Stimulated activated CD8-positive, alpha-beta memory T cell treated with anti-CD3 and anti-CD28 coated beads, Interleukin-12 subunit alpha, Interleukin-12 subunit beta, amount 100 ng/mL, for 24 hours (primary cell): ENCODE measurements around the gene HEPHL1.
"Not testable (repeated sequence)": the region's sequence is repeated elsewhere in the genome, so short reads cannot be mapped to it uniquely, and the experiment has no call there.

Experiments used
- DNase-seq: peaks from one replicate; pipeline ENCODE4 v3.0.0-alpha.2; 2020; ENCODE audit errors: extremely low read depth

The HEPHL1 gene

DNA sequence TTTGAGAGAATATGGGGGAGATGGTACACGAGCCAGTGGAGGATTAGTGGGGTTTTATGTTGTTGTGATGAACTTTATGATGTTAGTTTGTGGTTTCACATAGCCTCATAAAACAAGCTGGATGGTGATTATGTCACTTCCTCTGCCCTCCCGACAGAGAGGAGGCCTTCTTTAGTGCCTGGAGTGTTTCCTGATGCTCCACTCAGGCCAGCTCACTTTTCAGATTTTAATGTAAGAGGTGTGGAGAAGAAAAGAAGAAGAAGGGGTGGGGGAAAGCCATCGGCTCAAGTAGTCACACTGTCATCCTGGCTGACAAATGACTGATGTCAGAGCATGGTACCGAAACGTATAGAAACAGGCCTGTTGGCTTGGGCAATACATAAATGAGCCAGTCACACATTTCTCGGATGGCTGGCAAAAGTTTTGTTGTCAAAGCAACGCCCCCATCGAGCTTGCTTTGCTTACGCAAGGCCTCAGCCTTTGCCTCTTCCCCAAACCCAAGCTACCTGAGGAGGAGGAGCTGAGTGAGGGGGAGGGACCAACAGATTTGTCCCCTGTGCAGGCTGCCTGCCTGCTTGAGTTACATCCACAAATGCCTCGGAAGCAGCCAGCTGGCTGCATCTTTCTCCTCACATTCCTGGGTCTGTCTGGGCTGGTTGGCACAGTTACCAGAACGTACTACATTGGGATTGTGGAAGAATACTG lies at the start of gene HEPHL1:
HEPHL1 (plus strand) TSS at position 578 of the 705 bp plus-strand sequence; CDS start at position 593, 15 bp downstream.
- no peak for DNase-seq

DNA sequence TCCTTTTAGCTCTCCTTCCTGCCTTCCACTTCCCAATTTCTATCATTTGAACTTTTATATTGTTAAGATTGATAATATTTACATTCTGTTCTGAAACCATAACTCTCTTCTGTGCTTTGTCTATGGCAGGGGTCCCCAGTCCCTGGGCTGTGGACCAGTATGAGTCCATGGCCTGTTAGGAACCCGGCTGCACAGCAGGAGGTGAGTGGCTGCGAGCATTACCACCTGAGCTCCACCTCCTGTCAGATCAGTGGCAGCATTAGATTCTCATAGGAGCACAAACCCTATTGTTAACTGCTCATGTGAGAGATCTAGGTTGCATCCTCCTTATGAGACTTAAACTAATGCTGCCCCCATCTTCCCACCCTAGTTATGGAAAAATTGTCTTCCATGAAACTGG lies 48.4 kb upstream of the HEPHL1 start:
- no peak for DNase-seq

- not testable (repeated sequence) for DNase-seq
Measured at GRCh38 chr11:93973322-93974051, 47.7 kb upstream of the HEPHL1 start.

- DNase-seq: no peak
Measured at GRCh38 chr11:93974759-93975158, 46.4 kb upstream of the HEPHL1 start.

GRCh38 chr11:93976577-93977254 lies 44.4 kb upstream of the HEPHL1 start:
- not testable (repeated sequence) for DNase-seq

GRCh38 chr11:93983542-93984195 lies 37.5 kb upstream of the HEPHL1 start:
- no peak for DNase-seq

- DNase-seq: no peak
Measured at GRCh38 chr11:93984196-93984567, 37.0 kb upstream of the HEPHL1 start.

GRCh38 chr11:93984936-93985335 lies 36.2 kb upstream of the HEPHL1 start:
- no peak for DNase-seq

- no peak for DNase-seq
Measured at GRCh38 chr11:93986716-93987115, 34.4 kb upstream of the HEPHL1 start.

GRCh38 chr11:93988455-93988854 lies 32.7 kb upstream of the HEPHL1 start:
- no peak for DNase-seq

DNA sequence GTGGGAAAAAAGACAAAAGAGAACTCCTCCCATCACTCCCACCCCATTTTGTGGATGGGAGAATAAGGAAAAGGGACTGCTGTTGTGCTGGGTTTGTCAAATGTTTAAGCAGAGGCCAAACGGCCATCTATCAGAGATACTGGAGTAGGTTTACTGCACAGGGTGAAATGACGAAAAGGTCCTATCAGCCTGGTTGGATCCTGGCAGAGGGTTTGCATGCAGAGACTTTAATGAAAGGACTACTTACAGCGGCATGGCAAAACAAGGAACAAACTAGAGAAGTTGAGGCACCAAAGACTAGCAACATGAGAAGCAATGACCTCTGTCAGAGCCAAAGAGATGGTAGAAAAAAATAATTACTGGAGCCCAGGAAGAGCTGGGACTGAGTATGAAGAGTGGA lies 32.2 kb upstream of the HEPHL1 start:
- DNase-seq: no peak

GRCh38 chr11:93993747-93994146 lies 27.4 kb upstream of the HEPHL1 start:
- DNase-seq: no peak

GRCh38 chr11:93997741-93998140 lies 23.4 kb upstream of the HEPHL1 start:
- no peak for DNase-seq

DNA sequence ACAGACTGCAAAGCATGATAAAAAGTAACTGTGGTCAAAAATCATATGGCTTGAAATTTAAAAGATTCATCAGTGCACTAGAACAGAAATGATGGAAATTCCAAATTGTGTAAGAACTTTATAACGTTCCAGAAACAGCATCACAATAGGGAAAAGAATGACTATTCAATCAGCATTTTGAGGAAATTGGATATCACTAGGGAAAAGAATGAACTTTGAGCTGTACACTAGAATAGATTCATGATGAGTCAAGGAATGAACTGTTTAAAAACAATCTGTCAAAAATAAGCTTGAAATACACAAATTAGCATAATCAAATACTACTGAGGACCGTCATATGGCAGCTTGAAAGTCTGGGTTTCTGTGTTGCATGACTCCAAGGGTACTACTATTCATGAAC lies 20.5 kb upstream of the HEPHL1 start:
- no peak for DNase-seq

- DNase-seq: no peak
Measured at GRCh38 chr11:94002226-94002625, 18.9 kb upstream of the HEPHL1 start.

GRCh38 chr11:94007426-94007825 lies 13.7 kb upstream of the HEPHL1 start:
- no peak for DNase-seq

DNA sequence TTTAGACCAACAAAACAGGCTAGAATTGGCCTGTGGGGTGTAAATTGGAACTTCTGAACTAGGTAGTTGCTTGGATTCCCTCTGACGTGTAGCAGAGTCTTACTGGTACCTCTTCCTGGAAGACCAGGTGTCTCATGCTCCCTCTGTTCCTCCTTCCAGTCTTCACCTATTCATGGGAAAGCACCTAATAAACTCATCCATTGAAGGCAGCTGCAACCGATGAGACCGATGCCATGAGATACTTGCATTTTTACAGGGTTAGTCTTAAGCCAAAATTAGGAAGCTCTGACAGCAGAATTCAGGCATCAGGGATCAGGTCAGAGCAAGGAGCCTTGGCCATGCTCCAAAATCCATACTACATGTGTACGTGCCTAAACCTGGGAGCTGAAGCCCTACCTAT lies 13.2 kb upstream of the HEPHL1 start:
- no peak for DNase-seq

DNA sequence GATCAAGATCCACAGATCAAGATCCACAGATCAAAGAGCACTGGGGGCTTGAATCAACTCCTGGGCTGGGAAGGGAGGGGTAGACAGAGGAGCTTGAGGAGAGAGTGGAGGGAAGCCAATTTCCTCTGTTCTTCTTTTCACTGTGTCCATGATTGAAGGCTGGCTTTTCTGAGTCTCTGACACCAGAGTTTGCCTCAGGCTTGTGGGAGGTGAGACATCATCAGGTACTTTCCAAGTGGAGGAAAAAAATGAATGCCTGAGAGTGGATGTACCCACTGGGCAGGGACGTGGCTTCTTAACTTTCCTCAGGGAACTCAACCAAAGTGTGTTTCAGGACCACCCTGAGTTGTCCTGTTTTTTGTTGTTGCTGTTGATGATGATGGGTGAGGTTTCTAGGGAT lies 11.0 kb upstream of the HEPHL1 start:
- DNase-seq: no peak

GRCh38 chr11:94011478-94011877 lies 9.7 kb upstream of the HEPHL1 start:
- DNase-seq: no peak

GRCh38 chr11:94017446-94017845 lies 3.7 kb upstream of the HEPHL1 start:
- DNase-seq: no peak

GRCh38 chr11:94018721-94019120 lies 2.4 kb upstream of the HEPHL1 start:
- DNase-seq: no peak

DNA sequence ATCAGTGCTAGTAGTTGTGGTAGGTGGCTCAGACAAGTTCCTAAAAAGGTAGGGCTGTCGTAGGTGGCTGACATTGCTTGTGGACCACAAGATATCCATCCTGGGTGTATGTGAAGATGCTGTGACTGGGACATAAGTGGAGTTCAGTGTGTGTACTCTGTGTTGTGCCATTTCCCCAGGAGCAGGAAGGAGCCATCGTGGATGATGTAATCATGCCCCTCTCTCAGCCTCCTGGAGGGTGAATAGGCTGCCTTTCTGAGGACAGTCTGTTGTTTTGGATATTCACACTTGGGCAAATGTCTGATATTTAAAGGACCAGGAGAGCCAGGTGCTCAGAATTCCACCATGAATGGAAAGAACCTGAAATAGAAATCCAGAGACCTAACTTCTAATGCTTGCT lies 2.7 kb downstream of the HEPHL1 start:
- DNase-seq: no peak
